ENCODE data around the gene HBZ.
"Not testable (repeated sequence)": the region's sequence is repeated elsewhere in the genome, so short reads cannot be mapped to it uniquely, and the experiment has no call there.

Gene HBZ

DNA sequence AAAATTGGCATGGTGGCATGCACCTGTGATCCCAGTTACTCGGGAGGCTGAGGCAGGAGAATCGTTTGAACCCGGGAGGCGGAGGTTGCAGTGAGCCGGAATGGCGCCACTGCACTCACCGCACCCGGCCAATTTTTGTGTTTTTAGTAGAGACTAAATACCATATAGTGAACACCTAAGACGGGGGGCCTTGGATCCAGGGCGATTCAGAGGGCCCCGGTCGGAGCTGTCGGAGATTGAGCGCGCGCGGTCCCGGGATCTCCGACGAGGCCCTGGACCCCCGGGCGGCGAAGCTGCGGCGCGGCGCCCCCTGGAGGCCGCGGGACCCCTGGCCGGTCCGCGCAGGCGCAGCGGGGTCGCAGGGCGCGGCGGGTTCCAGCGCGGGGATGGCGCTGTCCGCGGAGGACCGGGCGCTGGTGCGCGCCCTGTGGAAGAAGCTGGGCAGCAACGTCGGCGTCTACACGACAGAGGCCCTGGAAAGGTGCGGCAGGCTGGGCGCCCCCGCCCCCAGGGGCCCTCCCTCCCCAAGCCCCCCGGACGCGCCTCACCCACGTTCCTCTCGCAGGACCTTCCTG lies 27.7 kb downstream of the HBZ start, which contains the start of gene HBQ1:
Gene HBQ1, plus strand, starts transcription at position 359 of the 575 bp plus-strand sequence. Its CDS starts 28 bp downstream, at position 387.
- no peak for DNase-seq

DNA sequence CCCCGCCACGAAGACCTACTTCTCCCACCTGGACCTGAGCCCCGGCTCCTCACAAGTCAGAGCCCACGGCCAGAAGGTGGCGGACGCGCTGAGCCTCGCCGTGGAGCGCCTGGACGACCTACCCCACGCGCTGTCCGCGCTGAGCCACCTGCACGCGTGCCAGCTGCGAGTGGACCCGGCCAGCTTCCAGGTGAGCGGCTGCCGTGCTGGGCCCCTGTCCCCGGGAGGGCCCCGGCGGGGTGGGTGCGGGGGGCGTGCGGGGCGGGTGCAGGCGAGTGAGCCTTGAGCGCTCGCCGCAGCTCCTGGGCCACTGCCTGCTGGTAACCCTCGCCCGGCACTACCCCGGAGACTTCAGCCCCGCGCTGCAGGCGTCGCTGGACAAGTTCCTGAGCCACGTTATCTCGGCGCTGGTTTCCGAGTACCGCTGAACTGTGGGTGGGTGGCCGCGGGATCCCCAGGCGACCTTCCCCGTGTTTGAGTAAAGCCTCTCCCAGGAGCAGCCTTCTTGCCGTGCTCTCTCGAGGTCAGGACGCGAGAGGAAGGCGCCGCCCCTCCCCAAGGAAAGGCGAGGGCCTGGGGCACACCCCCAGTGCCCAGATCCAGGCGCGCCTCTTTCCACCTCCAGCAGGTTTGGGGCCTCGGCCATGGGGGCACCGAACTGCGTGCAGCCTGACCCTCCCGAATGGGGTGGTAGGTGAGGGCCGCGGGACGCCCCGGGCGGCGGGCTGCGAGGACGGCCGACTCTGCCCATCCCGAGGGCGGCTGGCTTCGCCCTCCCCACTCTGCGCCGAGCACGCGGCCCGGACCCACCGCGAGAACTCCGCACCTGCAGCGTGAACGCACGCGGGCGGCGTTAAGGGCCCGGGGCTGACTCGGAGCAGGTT lies 28.5 kb downstream of the HBZ start:
- DNase-seq = peak; percentile 73

DNA sequence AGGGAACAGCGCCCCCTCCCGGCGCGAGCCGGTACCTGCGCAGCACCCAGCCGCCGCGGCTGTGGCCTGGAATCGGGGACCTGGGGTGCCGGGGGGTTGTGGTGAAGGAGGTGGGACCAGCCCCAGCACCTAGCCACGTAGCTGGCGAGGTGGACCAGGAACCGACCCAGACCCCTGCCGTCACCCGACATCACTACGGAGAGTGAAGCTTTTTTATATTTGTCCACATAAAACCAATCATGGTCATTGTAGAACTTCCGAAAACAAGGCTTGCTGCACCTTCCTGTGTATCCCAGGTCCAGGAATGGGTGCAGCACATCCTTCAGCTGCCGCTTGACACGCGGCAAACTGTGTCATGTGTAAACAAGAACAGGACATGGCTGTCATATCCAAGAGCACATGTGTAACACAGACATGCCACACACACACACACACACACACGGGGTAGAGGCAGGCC lies 29.1 kb downstream of the HBZ start:
- DNase-seq = no peak

DNA sequence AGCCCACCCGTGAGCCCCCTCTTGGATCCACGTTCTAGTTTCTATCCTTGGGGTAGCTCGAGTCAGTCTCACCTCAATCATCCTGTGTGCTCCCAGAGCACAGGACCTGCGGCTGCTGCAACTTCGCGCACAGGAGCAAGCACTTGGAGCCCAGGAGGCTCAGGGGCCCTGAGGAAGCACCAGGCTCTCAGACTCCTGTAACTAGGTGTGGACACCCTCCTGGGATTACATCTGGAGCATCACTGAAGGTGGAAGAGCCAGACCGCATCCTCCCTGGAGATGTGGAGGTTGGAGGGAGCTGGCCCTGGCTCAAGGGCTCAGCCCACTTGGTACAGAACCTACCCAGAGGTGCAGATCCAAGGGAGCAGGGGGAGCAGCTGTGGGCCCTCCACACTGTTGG lies 30.6 kb downstream of the HBZ start:
- no peak for DNase-seq

DNA sequence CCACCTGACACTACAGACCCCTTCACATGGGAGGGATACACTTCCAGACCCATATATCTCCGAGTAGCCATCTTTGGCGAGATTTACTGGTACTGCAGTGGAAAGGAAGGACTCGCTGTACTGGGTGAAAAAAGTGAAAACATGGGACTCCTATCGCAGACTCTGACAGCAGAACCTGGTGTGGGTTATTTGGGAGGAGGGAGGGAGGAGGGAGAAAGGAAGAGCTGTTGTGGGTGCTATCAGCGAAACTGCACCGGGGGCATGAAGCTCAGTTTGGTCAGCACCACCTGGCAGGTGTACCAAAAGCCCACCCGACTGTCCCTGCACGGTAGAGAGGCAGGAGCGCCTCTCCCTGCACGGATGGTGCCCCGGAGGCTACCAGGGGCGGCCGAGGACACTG lies 32.8 kb downstream of the HBZ start:
- DNase-seq = no peak

DNA sequence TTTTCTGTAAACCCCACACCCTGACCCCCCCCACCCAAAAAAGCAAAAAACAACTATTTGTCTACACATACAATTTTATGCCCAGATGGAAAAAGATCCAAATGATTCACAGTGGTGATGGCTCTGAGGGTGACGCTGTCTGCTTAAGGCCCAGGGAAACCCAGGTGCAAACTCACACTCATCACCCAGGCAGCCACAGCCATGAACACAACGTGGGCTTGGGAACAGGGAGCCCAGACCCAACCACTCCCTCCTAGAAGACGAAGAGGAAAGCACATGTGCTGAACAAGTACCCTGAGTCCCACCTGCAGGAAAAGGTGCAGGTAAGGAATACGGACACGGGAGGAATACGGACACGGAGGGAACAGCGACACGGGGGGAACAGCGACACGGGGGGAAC lies 33.2 kb downstream of the HBZ start:
- DNase-seq = no peak

DNA sequence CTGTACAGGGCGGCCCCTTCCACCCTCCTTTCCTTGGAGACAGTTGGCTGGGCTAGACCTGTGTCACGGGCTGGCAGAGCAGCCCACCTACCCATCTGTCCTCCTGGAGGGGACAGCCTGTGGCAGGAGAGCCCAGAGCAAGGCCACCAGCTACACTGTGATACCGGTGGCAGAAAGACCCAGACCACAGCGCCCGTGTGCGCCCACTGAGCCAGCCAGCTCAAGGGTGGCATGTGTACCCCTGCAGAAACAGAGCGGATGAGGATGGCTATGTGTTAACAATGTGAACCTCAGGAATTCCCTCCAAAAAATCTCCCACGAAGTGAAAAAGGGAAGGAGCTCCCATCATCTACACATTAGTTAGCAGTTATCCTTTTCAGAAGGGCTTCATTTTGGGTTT lies 34.9 kb downstream of the HBZ start:
- DNase-seq = no peak

DNA sequence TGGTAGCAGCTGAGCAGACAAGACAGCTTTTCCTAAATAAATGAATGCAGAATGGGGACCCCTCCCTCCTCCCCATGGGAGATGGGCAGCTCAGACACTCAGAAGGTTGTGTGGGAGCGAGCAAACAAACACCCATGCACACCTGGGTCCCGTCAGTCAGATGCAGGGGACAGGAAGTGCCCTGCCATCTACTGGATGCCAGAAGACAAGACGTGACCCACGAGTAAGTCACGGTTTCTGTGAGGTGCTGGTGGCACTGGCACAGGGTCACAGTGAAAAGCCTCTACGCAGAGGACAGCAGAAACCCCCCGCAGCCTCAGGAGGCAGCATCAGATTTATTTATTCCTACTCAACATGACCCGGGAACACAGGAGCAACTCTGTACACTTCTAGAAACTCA lies 36.2 kb downstream of the HBZ start:
- DNase-seq = no peak

DNA sequence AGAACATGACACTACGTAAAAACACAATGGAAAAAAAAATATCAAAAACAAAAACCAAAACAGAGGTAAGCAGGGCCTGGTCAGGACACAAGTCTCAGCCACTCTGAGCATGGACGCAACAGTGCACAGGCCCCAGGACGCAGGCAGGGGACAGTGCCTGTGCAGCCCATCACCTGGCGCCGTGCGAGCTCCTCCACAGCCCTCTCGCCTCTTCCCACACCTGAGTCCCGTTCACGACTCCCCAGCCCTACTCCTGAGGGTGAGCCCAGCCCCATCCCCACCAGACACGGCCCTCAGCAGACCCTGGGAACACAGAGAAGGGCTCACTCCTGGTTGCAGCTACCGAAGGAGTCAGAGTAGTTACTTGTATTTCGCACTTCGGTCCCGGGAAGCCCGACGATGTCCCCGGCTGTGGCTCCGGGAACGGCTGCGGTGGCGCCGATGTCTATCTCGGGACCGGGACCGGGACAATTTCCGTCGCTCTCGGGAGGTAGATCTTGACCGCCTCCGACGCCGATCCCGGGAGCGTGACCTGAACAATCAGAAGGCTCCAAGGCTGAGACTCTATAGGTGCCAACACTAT lies 37.3 kb downstream of the HBZ start:
- no peak for DNase-seq

DNA sequence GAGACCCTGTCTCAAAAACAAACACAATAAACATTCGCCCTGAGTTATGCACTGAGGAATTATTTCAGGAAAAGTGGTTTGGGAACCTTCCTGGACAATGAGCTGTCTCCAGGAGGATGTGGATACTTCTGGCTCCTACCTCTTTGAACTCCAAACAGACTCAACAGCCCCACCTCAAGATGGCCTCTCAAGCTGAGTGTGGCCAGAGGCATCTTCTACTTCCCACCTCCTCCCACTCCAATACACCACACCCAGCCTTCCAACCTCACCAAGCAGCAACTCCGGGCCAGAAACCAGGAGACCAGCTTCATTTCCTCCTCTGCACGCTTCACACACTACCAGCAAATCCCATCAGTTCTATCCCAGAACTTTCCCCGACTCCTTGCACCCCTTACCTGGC lies 39.4 kb downstream of the HBZ start:
- no peak for DNase-seq

DNA sequence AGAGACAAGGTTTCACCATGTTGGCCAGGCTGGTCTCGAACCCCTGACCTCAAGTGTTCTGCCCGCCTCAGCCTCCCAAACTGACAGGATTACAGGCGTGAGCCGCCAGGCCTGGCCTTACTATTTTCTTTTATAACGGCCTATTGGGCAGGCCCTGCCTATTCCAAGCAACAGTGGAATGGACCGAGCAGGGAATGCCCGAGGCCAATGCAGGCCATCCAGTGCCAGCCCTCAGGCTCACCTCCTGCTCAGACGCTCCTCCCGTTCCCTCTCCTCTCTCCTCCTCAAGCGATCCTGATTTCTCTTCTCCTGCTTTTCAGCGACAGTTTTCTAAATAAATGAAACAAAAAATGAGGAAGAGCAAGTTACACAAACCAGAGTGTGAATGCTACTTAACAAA lies 40.2 kb downstream of the HBZ start:
- DNase-seq = no peak

DNA sequence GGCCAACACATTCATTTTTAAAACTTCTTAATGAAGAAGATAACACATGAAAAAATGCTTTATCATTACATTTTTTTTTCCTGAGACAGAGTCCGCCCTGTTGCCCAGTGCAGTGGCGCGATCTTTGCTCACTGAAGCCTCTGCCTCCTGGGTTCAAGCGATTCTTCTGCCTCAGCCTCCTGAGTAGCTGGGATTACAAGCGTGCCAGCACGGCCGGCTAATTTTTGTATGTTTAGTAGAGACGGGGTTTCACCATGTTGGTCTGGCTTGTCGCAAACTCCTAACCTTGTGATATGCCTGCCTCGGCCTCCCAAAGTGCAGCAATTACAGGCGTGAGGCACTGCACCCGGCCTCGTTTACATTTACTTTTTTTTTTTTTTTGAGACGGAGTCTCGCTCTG lies 41.0 kb downstream of the HBZ start:
- DNase-seq = no peak

DNA sequence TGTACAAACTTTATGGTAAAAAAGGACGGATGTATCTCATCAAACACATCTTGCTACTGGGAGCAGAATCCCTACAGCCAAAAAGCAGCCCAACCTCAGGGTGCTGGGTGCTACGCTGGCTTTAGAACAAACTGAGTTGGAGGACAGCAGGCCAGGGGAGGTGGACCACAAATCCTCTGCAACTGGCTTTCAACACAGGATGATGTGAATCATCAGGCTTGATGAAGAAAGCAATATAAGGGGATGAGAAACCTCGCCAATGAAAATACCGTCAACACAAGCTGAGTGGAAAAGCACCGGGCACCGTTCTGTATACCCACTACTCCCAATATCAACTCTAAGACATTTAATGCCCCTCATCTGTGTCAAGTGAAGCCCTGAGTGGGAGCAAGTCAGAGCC lies 42.1 kb downstream of the HBZ start:
- no peak for DNase-seq

DNA sequence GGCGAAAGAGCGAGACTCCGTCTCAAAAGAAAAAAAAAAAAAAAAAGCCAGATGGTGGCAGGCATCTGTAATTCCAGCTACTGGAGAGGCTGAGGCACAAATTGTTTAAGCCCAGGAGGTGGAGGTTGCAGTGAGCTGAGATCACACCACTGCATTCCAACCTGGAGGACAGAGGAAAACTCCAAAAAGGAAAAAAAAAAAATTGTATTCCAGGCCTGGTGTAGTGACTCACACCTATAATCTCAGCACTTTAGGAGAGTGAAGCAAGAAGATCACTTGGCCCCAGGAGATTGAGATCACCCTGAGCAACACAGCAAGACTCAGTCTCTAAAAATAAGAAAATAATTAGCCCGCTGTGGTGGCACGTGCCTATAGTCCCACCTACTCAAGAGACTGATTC lies 47.9 kb downstream of the HBZ start:
- DNase-seq = peak; percentile 84

DNA sequence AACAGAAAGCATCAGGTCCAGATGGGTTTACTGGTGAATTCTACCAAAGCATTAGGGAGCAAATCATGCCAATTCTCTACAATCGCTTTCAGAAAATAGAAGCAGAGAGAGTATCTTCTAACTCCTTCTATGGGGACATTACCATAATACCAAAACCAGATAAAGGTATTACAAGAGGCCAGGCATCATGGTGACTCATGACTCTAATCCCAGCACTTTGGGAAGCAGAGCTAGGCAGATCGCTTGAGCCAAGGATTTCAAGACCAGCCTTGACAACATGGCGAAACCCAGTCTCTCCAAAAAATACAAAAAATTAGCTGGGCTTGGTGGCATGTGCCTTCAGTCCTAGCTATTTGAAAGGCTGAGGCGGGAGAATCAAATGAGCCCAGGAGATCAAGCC lies 50.8 kb downstream of the HBZ start:
- no peak for DNase-seq

DNA sequence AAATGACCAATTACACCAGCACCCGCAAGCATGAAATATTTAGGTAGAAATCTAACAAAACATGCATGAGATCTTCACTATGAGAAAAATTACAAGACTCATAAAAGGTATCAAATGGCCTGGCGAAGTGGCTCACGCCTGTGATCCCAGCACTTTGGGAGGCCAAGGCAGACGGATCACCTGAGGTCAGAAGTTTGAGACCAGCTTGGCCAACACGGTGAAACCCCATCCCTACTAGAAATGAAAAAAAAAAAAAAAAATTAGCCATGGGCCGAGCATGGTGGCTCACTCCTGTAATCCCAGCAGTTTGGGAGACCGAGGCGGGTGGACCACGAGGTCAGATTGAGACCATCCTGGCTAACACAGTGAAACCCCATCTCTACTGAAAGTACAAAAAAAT lies 51.6 kb downstream of the HBZ start:
- not testable (repeated sequence) for DNase-seq
